GM10248 (cell line): Measurements from ENCODE around the gene ADGRG7.

Source experiments
- CTCF ChIA-PET: fragments of 300-600 bp; sonication (Branson Sonifier 250); formaldehyde crosslinking; extraction: SDS; loops from one replicate; lab custom pipeline; 2021; ENCODE audit warnings: antibody characterized with exemption; lab: Yijun Ruan, JAX
- POLR2A ChIA-PET: fragments of 350-650 bp; sonication (Branson Sonifier 250); formaldehyde crosslinking; extraction: SDS; loops from one replicate; lab custom pipeline; 2020; ENCODE audit warnings: antibody characterized with exemption; lab: Yijun Ruan, JAX
- DNase-seq: peaks from one replicate; pipeline ENCODE4 v3.0.0; 2012; ENCODE audit errors: extremely low spot score
- CTCF ChIP-seq: IDR thresholded peaks from 2 replicates; pipeline ENCODE4 v1.5.1; 2012; ENCODE audit warnings: mild to moderate bottlenecking, low read depth; ENCODE audit errors: extremely low read depth, missing control alignments, control extremely low read depth

ADGRG7 gene

GRCh38 chr3:100590114-100590839 is 19.1 kb upstream of the ADGRG7 start:
- POLR2A ChIA-PET: no interaction called here
- peak; percentile 73 for DNase-seq
- peak; percentile 77 for TF ChIP-seq CTCF

GRCh38 chr3:100590840-100591147 is 18.6 kb upstream of the ADGRG7 start:
- no peak for TF ChIP-seq CTCF
- ChIA-PET CTCF (interaction anchor here (0.6 to 9.5 kb wide), 18 partner anchors 10 to 759 kb away, joined by 3 to 193 read pairs (median 6); partner anchors contain the start of genes ADGRG7, LNP1 and TOMM70), POLR2A (no interaction called here)
- no peak for DNase-seq

More at GRCh38 chr3:100590114-100590839, 19.1 kb upstream of the ADGRG7 start:
- CTCF ChIA-PET: interaction anchor here (0.6 to 9.5 kb wide), 28 partner anchors 10 to 778 kb away, joined by 3 to 193 read pairs (median 4); partner anchors contain the start of genes LNP1, TMEM45A and TOMM70

GRCh38 chr3:100591411-100591810 is 18.0 kb upstream of the ADGRG7 start:
- no peak for DNase-seq
- POLR2A ChIA-PET: interaction anchor here (0.6 kb wide), 1 partner anchor 1093 kb away, joined by 4 read pairs; no protein-coding TSS in a partner anchor
- CTCF ChIA-PET: interaction anchor here (0.6 to 9.5 kb wide), 20 partner anchors 10 to 760 kb away, joined by 3 to 193 read pairs (median 5); partner anchors contain the start of genes ADGRG7, LNP1 and TOMM70
- TF ChIP-seq CTCF: no peak

- ChIA-PET CTCF (interaction anchor here (1.0 to 8.2 kb wide), 6 partner anchors 9 to 138 kb away, joined by 3 to 78 read pairs (median 3); partner anchors contain the start of gene ADGRG7), POLR2A (no interaction called here)
- no peak for DNase-seq
Measured at GRCh38 chr3:100600181-100601042, 9.0 kb upstream of the ADGRG7 start.

GRCh38 chr3:100602506-100603444 is 6.6 kb upstream of the ADGRG7 start:
- DNase-seq: peak; percentile 54
- TF ChIP-seq CTCF: no peak
- ChIA-PET CTCF (interaction anchor here (0.7 to 8.2 kb wide), 12 partner anchors 12 to 286 kb away, joined by 3 to 78 read pairs (median 3); no protein-coding TSS in a partner anchor), POLR2A (interaction anchor here (0.6 kb wide), 1 partner anchor 115 kb away, joined by 4 read pairs; no protein-coding TSS in a partner anchor)

More at GRCh38 chr3:100600181-100601042, 9.0 kb upstream of the ADGRG7 start:
- no peak for TF ChIP-seq CTCF
